ENCODE results near the gene RSPO4.

DNA sequence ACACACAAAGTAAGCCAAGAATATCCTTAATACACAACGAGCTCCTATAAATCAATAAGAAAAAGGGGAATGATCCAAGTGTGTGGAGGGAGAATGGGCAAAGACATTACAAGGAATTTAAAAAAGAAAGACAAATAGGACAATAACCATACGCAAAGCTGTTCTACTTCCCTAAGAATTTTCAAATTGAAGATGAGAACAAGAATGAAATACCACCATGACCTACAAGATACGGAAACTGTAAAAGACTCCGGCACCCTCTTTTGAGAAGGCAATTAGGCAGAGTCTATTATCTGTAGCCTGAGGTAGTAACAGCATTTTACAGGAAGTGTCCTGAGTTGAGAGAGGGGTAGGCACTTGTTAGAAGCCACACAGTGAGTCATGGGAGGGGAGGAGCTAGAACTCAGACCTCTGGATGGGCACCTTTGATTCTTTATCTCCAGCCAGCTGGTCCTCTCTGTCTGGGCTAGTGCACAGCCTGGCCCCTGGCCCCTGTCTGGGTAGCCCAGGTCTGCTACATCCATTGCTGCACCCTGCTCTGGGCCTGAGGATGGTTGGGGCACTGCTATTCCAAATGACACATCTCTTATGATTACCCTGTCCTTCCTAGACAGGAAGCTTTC, 15.3 kb downstream of the RSPO4 start:
- TF ChIP-seq, protein P1, sequence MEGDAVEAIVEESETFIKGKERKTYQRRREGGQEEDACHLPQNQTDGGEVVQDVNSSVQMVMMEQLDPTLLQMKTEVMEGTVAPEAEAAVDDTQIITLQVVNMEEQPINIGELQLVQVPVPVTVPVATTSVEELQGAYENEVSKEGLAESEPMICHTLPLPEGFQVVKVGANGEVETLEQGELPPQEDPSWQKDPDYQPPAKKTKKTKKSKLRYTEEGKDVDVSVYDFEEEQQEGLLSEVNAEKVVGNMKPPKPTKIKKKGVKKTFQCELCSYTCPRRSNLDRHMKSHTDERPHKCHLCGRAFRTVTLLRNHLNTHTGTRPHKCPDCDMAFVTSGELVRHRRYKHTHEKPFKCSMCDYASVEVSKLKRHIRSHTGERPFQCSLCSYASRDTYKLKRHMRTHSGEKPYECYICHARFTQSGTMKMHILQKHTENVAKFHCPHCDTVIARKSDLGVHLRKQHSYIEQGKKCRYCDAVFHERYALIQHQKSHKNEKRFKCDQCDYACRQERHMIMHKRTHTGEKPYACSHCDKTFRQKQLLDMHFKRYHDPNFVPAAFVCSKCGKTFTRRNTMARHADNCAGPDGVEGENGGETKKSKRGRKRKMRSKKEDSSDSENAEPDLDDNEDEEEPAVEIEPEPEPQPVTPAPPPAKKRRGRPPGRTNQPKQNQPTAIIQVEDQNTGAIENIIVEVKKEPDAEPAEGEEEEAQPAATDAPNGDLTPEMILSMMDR (IDR thresholded peaks at IDR 0.05) = no peak
- TF ChIP-seq ZFX (IDR thresholded peaks at IDR 0.05; ENCODE audit: borderline replicate concordance) = no peak

Data from 22Rv1 (cell line).